ENCODE measurements around the gene TRPM2.

TRPM2 gene

GRCh38 chr21:44489962-44490361 lies 136.5 kb downstream of the TRPM2 start:
- DNase-seq (ENCODE audit: low read depth): no peak
- in situ Hi-C loops (cut with HindIII; ENCODE audit: low sequenced_read_pairs): loop anchor here (25.0 kb wide), 1 partner anchor 103 kb away; no protein-coding TSS in a partner anchor
- TF ChIP-seq CTCF (IDR thresholded peaks at IDR 0.05; ENCODE audit: low read depth, low read length, missing control alignments): no peak
- H3K4me3 ChIP-seq (ENCODE audit: low read depth, low read length): no peak overlapping the region

GRCh38 chr21:44490405-44490804 lies 137.0 kb downstream of the TRPM2 start:
- DNase-seq (ENCODE audit: low read depth): no peak
- in situ Hi-C loops (cut with HindIII; ENCODE audit: low sequenced_read_pairs): loop anchor here (25.0 kb wide), 1 partner anchor 103 kb away; no protein-coding TSS in a partner anchor
- H3K4me3 ChIP-seq (ENCODE audit: low read depth, low read length): no peak overlapping the region
- no peak for TF ChIP-seq CTCF (IDR thresholded peaks at IDR 0.05; ENCODE audit: low read depth, low read length, missing control alignments)

- no peak for TF ChIP-seq CTCF (IDR thresholded peaks at IDR 0.05; ENCODE audit: low read depth, low read length, missing control alignments)
- H3K4me3 ChIP-seq (ENCODE audit: low read depth, low read length): no peak overlapping the region
- in situ Hi-C loops (cut with HindIII; ENCODE audit: low sequenced_read_pairs): loop anchor here (25.0 kb wide), 1 partner anchor 104 kb away; no protein-coding TSS in a partner anchor
- no peak for DNase-seq (ENCODE audit: low read depth)
These were observed 137.4 kb downstream of the TRPM2 start for GRCh38 chr21:44490816-44491215.

Data from astrocyte of the cerebellum (primary cell).